Limb (tissue), 2 donors: ENCODE measurements around the gene HS6ST1.
"Not testable (repeated sequence)": the region's sequence is repeated elsewhere in the genome, so short reads cannot be mapped to it uniquely, and the experiment has no call there.

Experiments
- DNase-seq, 2 donors: peaks; one replicate each; pipeline ENCODE4 v3.0.0-alpha.2; 2016; ENCODE audit errors: extremely low spot score in 2 of 2

HS6ST1 gene

GRCh38 chr2:128269990-128270671 lies 48.5 kb downstream of the HS6ST1 start:
- DNase-seq, result no peak

- DNase-seq, result no peak
Observed at GRCh38 chr2:128269063-128269989, 49.3 kb downstream of the HS6ST1 start.

DNA sequence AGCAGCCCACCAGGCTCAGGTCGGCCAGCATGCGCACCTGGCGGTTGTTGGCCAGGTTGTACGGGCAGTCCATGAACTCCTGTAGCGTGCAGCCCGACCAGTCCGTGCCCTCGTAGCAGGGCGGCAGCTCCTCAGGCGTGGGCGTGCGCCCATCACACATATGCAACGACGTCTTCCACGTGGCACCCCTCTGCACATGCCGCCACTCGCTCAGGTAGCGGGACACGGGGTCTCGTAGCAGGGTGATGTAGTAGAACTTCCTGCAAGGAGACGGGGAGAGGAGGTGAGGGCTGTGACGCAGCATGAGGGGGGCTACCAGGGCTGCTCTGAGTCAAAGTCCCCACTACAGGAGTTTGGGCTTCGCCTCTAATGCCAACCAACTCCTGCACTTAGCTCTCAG lies 50.1 kb downstream of the HS6ST1 start:
- not testable (repeated sequence) for DNase-seq

DNA sequence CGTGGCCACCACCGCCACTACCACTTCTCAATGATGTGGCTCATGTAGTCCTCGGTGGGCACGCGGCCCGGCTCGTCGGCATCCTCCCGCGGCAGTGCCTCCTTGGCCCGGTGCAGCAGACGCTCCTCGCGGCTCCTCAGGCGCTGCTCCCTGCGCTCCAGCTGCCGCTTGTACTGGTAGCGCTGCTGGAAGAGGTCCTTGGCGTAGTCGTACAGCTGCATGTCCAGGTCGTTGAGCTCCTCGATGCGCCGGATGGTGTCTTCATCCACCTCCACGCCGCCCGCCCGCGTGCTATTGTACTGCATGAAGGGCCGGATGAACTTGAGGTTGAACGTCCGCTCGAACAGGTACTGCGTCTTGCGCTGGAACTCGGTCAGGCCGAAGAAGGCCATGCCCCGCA lies 50.5 kb downstream of the HS6ST1 start:
- DNase-seq, result not testable (repeated sequence)

GRCh38 chr2:128267649-128268048 lies 51.0 kb downstream of the HS6ST1 start:
- not testable (repeated sequence) for DNase-seq

GRCh38 chr2:128267197-128267596 lies 51.5 kb downstream of the HS6ST1 start:
- DNase-seq, result not testable (repeated sequence)

DNA sequence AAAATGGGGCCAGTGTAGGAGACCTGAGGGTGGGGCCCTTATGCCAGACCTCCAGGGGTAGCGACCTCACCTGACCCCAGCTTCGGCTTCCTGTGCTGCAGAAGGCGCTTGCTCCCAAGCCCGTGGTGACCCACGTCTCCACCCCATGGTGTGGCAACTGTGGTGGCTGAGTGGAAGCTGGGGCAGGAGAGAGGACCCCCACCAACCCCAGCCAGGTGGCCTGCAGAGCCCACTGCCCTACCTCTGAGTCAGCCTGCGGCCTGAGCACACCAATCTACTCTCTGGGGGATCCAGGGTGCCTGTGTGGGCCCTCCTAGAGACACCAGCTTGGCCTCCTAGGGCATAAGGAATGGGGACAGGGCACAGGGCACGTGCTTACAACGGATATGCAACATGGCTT lies 52.2 kb downstream of the HS6ST1 start:
- DNase-seq, result not testable (repeated sequence)

GRCh38 chr2:128265608-128265993 lies 53.1 kb downstream of the HS6ST1 start:
- DNase-seq, result not testable (repeated sequence)

DNA sequence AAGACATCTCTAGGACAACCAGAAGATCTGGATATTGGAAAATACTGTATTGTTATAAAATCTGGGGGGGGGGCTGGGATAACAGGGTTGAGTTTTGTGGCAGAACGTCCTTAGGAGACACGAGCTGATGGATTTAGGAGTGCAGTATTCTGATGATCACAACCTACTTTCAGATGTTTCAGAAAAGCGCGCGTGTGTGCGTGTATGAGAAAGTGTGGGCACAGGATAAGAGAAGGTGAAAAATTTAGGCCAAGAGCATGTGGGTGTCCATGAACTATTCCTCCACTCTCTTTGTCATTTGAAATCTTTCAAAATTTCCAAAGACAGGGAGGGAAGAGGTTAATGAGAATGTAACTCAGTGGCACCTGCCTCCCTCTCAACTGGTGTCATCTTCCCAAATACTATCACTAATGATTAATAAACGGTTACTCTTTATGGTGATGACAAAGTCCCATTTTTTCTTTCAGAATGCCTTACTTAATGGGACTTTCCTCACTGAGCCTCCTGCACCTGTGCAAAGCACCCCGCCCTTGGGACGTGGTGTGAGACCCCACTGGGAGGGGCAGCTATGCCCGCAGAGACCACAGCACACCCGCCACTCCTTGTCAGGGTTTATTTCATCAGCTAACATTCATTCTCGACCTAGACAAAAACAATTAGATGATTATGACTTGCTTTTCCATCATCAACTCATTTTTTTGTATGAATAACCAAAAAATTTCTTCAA lies 53.6 kb downstream of the HS6ST1 start:
- no peak for DNase-seq

DNA sequence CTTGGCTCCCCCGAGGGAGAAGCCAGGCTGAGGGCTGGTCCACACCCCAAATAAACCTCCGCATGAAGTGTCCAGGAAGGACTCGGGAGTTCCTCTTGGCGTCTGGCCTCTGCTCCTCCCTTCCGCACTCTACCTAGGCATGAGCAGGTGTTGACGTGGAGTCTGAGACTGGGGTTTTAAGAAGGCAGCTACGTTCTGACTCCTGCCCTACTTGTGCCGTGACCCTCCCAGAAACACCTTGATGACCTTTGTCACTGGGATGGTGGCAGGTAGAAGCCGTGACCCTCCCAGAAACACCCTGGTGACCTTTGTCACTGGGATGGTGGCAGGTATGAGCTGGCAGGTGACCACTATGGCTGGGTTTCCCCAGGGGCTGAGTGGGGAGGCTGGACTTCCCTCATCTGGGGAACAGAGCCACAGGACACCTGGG lies 54.8 kb downstream of the HS6ST1 start:
- DNase-seq, result no peak

GRCh38 chr2:128262315-128263253 lies 56.1 kb downstream of the HS6ST1 start:
- no peak for DNase-seq

DNA sequence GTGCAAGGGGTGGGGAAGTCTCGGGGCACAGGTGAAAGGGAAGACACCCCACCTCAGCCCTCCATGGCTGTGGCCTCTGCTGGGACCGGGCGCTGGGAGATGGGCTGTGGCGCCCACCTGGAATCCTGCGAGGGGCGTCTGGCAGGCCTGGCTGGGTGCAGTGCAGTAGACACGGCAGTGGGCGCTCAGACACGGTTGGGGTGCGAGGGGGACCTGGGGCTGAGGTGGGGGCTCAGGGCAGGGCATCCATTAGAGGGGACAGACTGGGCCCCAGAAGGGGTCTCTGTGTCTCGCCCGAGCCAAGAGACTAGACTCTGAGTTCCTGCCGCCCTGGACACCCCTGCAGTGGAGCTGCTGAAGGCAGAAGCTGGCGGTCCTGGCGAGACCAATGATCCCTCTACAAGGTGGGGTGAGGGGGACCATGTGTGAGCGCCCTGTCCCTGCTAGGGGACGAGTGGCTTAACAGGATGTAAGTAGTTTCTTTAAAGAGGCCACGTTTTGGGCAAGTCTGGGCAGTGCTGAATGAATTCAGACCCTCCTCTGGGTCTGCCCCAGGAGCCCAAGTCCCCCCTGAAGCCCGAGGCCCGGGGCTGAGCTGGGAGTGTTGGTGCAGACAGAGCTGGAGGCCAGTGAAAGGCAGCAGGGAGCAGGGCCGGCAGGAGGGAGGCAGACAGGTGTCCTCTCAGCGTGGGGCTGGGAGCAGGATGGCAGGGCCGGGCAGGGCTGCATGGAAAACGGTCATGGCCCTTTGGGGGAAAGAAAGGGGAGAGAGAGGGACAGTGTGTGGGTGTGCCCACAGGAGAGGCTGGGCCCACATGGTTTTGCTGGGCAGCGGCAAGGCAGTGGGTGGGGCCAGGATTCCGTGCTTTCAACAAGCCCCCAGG lies 57.2 kb downstream of the HS6ST1 start:
- DNase-seq, result no peak

DNA sequence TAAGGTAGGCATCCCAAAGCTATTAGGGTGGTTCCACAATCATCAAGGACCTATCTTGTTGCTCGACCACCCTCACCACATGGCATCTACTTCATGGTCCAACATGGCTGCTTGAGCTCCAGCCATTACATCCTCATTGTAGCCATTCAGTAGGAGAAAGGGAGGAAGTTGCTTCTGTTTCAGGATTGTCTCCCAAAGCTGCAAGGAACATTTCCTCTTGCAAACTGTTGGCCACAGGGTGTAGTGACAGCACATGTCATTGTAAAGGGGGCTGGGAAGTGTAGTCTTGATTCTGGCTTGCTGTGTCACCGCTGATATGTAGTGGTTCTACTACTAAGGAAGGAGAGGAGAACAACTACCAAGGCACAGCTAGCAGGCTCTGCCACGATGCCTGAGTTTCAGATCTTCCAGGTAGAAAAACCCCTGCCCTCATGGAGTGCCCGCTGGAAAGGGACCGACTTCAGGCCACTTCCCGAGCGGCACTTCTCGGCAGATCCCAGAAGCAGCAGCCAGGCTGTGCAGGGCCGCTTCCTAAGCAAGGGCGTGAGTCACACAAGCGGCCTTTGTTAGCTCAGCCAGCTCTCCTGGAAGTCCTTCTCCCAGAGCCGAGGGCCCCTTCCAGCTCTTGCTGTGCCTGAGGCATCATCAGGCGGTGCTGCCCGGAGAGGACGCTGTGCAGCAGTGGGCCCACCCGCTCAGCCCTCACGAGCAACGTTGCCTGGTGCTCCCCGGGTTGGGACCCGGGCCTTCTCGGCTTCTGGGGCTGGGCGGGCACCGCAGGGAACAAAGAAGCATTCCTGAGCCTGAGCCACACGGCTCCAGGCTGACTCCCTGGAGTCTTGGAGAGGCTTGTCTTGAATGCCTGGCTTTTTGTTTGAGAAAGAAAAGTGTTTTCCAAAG lies 58.2 kb downstream of the HS6ST1 start:
- DNase-seq, result peak; percentile 27 to 70

DNA sequence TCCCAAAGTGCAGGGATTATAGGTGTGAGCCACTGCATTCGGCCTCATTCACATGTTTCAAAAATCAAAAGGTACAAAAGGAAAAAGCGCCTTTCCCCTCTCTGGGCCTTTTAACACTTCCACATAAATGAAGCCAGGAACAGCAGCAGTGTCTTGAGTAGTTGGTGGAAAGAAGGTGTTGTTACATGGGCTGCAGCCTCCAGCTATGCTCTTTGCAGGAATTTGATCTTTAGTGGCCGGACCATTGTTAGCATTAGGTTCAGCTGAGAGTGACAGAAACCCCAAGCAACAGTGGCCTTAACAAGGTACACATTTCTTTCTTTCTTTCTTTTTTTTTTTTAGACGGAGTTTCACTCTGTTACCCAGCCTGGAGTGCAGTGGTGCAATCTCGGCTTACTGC lies 59.1 kb downstream of the HS6ST1 start:
- no peak for DNase-seq

DNA sequence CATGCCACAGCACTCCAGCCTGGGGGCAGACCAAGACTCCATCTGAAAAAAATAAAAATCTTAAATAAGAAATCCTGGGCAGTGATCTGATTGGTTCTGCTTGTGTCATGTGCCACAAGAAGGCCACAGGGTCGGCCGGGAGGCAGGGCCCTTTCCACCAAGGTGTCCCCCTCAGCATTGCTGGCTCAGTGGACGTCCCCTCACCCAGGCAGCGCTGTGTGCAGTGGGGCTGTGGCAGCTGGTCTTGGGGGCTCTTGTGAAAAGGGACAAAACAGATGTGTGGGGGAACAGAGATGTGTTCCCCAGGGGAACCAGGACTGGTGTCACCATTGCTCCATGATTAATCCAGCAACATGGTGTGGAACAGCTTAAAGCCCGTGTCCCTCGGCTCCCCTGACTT lies 60.5 kb downstream of the HS6ST1 start:
- no peak for DNase-seq

- no peak for DNase-seq
Observed at GRCh38 chr2:128252501-128252900, 66.2 kb downstream of the HS6ST1 start.

DNA sequence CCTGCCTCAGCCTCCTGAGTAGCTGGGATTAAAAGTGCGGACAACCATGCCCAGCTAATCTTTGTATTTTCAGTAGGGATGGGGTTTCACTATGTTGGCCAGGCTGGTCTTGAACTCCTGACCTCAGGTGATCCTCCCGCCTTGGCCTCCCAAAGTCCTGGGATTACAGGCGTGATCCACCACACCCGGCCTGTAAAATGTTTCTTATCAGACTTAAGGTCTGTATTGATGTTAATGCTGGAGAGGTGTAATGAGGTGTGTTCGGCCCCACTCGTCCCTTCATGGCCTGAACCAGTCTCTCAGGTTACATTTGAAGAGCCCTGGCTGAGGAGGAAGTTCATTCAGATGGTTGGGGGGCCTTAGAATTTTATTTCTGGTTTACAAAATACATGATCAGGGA lies 66.6 kb downstream of the HS6ST1 start:
- not testable (repeated sequence) for DNase-seq

DNA sequence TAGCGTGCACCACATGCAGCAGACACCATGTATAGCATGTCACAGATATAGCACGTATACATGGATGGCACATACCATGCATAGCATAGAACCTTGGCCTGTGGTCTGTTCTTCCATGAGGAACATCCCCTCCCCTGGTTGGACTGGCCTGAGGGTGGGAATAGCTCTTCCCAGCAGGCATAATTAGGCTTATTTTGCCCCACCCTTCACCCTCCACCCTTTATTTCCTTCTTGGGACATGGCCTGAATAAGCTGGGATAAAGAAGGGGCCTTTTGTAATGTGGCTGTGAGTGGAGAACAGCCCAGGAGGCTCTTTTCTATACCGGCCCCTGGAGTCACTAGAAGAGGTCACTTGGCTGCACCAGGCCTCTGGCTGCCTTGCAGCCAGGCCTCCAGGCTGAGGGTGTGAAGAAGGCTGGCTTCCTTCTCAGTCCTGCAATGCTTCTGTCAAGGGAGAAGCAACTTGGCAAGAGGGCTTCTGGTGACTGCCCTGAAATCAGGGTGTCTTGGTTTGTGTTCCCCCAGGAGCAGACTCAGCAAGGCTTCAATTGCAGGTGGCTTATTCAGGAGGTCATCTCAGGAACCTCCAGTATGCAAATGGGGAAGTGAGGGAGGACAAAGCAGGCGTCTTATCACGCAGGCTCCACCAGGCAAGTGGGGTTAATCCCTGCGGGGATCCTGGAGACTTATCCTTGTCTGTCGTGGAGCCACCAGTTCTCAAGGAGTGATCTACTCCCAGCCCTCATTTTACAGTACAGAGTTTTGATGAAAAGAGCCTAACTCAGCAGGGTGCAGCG lies 68.2 kb downstream of the HS6ST1 start:
- no peak for DNase-seq
